ENCODE data around the gene BCLAF1. TPM values are rescaled to one million over a fixed set of nuclear protein-coding genes. Genes with fewer than 3 reads are reported as not detected.

Gene BCLAF1
- total RNA-seq, 4 donors from 2014 or later: 73.2 to 119 (median 93.9) TPM

DNA sequence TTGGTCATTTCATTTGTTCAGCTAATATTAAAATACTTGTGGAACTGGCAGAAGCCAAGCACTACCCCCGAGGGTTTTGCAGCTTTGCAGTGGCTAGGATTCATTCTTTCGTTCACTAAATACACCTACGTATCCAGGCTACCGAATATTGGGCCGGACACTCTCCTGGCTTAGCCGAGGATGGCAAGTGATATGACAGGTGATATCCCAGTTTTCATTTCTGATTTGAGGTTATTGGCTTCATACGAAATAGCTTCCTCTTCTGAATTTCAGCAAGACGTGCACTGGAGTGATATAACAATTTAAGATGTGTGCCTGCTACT lies 39.0 kb downstream of the BCLAF1 start:
- H3K36me3 ChIP-seq: peaks cover 0 to 3% (median 0%) of the 10 kb centered on the region in 3 donors
- intact Hi-C loops (cut with DNase I): no loop called here
- 0 to 1% methylated on average over 8 of the region's 8 CpGs for WGBS, 2 donors
- peak overlapping the region; percentile 63 to 83 (median 70) for H3K4me3 ChIP-seq
- H3K9me3 ChIP-seq: no peaks in the 10 kb centered on the region
- peaks cover 6 to 25% (median 9%) of the 10 kb centered on the region in 3 donors for H3K4me1 ChIP-seq
- no peak for TF ChIP-seq POLR2A (IDR thresholded peaks at IDR 0.05)
- TF ChIP-seq, protein P1, sequence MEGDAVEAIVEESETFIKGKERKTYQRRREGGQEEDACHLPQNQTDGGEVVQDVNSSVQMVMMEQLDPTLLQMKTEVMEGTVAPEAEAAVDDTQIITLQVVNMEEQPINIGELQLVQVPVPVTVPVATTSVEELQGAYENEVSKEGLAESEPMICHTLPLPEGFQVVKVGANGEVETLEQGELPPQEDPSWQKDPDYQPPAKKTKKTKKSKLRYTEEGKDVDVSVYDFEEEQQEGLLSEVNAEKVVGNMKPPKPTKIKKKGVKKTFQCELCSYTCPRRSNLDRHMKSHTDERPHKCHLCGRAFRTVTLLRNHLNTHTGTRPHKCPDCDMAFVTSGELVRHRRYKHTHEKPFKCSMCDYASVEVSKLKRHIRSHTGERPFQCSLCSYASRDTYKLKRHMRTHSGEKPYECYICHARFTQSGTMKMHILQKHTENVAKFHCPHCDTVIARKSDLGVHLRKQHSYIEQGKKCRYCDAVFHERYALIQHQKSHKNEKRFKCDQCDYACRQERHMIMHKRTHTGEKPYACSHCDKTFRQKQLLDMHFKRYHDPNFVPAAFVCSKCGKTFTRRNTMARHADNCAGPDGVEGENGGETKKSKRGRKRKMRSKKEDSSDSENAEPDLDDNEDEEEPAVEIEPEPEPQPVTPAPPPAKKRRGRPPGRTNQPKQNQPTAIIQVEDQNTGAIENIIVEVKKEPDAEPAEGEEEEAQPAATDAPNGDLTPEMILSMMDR (IDR thresholded peaks at IDR 0.05): no peak
- H3K27me3 ChIP-seq: no peaks in the 10 kb centered on the region
- no peak for DNase-seq
- H3K27ac ChIP-seq: peak overlapping the region; percentile 38 to 69 (median 52)

DNA sequence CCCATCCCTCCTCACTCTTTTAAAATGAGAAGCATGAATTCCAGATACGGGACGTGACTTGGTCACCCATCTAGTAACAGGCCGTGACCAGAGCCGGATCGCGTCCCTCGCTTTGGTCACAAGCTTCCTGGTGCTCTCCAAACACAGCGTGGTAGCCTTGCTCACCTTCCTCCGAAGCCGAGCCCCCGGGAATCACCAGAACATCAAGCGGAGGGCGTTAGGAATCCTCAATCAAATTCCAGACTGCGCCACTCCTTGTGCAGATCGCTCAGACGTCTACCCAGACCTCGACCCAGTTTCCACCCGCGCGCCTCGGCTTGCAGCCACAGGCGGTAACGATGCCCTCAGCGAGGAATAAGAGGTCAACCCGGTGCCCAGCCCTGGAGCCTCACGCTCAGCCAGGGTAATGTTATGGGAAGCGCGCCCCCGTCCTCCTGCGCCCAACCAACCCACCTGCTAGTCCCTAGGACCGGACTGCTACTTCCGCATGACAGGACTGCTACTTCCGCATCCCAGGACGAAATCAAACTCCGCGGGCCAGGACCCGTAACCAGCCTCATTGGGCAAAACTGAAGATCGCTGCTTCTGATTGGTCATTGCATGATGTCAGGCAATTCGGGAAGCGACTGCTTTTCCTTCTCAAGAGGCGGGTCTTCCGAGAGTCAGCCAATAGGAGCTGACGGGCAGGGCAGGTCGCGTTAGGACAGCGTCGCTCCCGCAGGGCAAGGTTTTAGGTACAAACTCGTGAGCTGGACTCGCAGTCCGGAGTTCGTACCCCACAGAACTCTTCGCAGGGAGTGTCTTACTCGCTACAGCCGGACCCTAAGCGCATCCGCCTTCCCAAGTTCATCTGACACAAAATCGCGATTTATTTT lies 39.6 kb downstream of the BCLAF1 start, which contains the start of gene MTFR2:
Gene MTFR2 (minus strand): TSS at position 501 of the 875 bp plus-strand sequence. CDS start 1,212 bp downstream, outside the sequence.
- intact Hi-C loops (cut with DNase I): no loop called here
- DNase-seq: peak; percentile 91
- no peaks in the 10 kb centered on the region for H3K27me3 ChIP-seq
- WGBS, 2 donors: 0% methylated on average over 24 to 45 of the region's 59 CpGs
- H3K4me1 ChIP-seq: peaks cover 6 to 25% (median 9%) of the 10 kb centered on the region in 3 donors
- peak within 1 kb of the TSS; percentile 63 to 83 (median 70) for H3K4me3 ChIP-seq
- peak within 1 kb of the TSS; percentile 38 to 69 (median 52) for H3K27ac ChIP-seq
- peaks cover 0 to 3% (median 0%) of the 10 kb centered on the region in 3 donors for H3K36me3 ChIP-seq
- TF ChIP-seq POLR2A (IDR thresholded peaks at IDR 0.05): no peak
- TF ChIP-seq, protein P1 (IDR thresholded peaks at IDR 0.05): no peak
- no peaks in the 10 kb centered on the region for H3K9me3 ChIP-seq

DNA sequence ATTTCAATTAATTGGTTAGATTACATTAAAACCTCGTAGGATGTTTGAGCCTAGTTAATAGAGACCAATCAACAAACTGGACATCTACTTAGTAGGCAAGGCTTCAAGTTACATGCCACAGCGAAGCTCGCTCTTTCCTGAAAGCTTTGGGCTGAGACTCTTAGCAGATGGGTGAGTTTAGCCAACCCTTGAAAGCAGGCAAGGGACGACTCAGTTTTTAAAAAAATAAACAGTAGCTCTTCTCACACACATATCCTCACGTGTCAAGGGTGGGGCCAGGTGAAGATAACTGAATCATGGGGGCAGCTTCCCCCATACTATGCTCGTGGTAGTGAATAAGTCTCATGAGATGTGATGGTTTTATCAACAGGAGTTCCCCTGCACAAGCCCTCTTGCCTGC lies 40.3 kb downstream of the BCLAF1 start:
- TF ChIP-seq, protein P1 (IDR thresholded peaks at IDR 0.05): no peak
- TF ChIP-seq POLR2A (IDR thresholded peaks at IDR 0.05): no peak
- H3K27me3 ChIP-seq: no peaks in the 10 kb centered on the region
- H3K9me3 ChIP-seq: no peaks in the 10 kb centered on the region
- WGBS, 2 donors: 13 to 22% methylated on average over 6 of the region's 6 CpGs
- peaks cover 6 to 25% (median 9%) of the 10 kb centered on the region in 3 donors for H3K4me1 ChIP-seq
- peaks cover 0 to 3% (median 0%) of the 10 kb centered on the region in 3 donors for H3K36me3 ChIP-seq
- H3K4me3 ChIP-seq: peak overlapping the region; percentile 63 to 83 (median 70)
- DNase-seq: no peak
- intact Hi-C loops (cut with DNase I): no loop called here
- peak overlapping the region in 1 of 4 donors; percentile 9 for H3K27ac ChIP-seq

DNA sequence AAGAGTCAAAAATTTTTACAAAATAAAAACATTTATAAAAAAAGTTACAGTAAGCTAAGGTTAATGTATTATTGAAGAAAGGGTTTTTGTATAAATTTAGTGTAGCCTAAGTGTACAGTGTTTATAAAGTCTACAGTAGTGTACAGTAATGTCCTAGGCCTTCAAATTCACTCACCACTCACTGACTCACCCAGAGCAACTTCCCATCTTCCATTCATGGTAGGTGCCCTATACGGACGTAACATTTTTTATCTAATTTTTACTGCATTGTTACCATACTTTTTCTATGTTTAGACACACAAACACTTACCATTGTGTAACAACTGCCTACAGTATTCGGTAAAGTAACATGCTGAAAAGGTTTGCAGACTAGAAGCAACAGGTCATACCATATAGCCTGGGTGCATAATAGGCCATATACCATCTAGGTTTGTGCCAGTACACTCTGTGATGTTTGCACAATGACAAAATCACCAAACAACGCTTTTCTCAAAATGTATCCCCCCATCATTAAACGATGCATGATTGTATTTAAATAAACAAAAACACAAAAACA lies 45.5 kb downstream of the BCLAF1 start:
- H3K27me3 ChIP-seq: no peaks in the 10 kb centered on the region
- intact Hi-C loops (cut with DNase I): no loop called here
- H3K9me3 ChIP-seq: no peaks in the 10 kb centered on the region
- 89 to 91% methylated on average over 5 of the region's 5 CpGs for WGBS, 2 donors
- no peak for DNase-seq
- no peak overlapping the region for H3K4me3 ChIP-seq
- TF ChIP-seq POLR2A (IDR thresholded peaks at IDR 0.05): no peak
- TF ChIP-seq, protein P1 (IDR thresholded peaks at IDR 0.05): no peak
- no peak overlapping the region for H3K27ac ChIP-seq
- H3K36me3 ChIP-seq: peaks cover 0 to 4% (median 0%) of the 10 kb centered on the region in 3 donors
- H3K4me1 ChIP-seq: peaks cover 0 to 2% (median under 1%) of the 10 kb centered on the region in 3 donors
